Activated naive CD4-positive, alpha-beta T cell treated with anti-CD3 and anti-CD28 coated beads, Interleukin-2, amount 10 ng/mL, durations not matched to agents 7 days and 5 days (primary cell): Measurements from ENCODE around the gene STRADB.
A peak's percentile ranks its signal among the peaks of the same experiment; 100 is the strongest.
"Not testable (repeated sequence)": the region's sequence is repeated elsewhere in the genome, so short reads cannot be mapped to it uniquely, and the experiment has no call there.

Source experiments
- CTCF ChIA-PET: fragments of 350-600 bp; sonication (Branson Sonifier 250); formaldehyde crosslinking; loops from one replicate; lab custom pipeline; 2021; ENCODE audit warnings: antibody characterized with exemption; lab: Charles Lee
- DNase-seq: peaks from one replicate; pipeline ENCODE4 v3.0.0-alpha.2; 2020
- H3K27ac Mint-ChIP-seq: one replicate; pipeline ENCODE4 v1.8.0; 2021; ENCODE audit warnings: mild to moderate bottlenecking, moderate library complexity, mixed read lengths
- H3K27me3 Mint-ChIP-seq: one replicate; pipeline ENCODE4 v1.8.0; 2021; ENCODE audit warnings: mild to moderate bottlenecking, mixed read lengths
- H3K36me3 Mint-ChIP-seq: one replicate; pipeline ENCODE4 v1.8.0; 2021; ENCODE audit warnings: mixed read lengths
- H3K4me1 Mint-ChIP-seq: one replicate; pipeline ENCODE4 v1.8.0; 2021; ENCODE audit warnings: mixed read lengths
- H3K4me3 Mint-ChIP-seq: one replicate; pipeline ENCODE4 v1.8.0; 2021; ENCODE audit warnings: mild to moderate bottlenecking, moderate library complexity, mixed read lengths
- H3K9me3 Mint-ChIP-seq: one replicate; pipeline ENCODE4 v1.8.0; 2021; ENCODE audit warnings: mixed read lengths

The STRADB gene

GRCh38 chr2:201433394-201433995, 18.0 kb upstream of the STRADB start:
- Mint-ChIP-seq H3K27me3 (no peaks in the 10 kb centered on the region), H3K4me1 (peaks cover 54% of the 10 kb centered on the region), H3K36me3 (peaks cover 49% of the 10 kb centered on the region), H3K27ac (peak overlapping the region; percentile 93), H3K4me3 (no peak overlapping the region), H3K9me3 (peaks cover 9% of the 10 kb centered on the region)
- CTCF ChIA-PET, result interaction anchor here (0.8 to 1.6 kb wide), 3 partner anchors 12 to 200 kb away, joined by 3 read pairs; partner anchors contain the start of genes STRADB and TRAK2
- DNase-seq, result no peak

- H3K4me1 Mint-ChIP-seq, result peaks cover 60% of the 10 kb centered on the region
- CTCF ChIA-PET, result interaction anchor here (1.8 kb wide), 1 partner anchor 9 kb away, joined by 3 read pairs; no protein-coding TSS in a partner anchor
- no peaks in the 10 kb centered on the region for H3K27me3 Mint-ChIP-seq
- no peak overlapping the region for H3K27ac Mint-ChIP-seq
- no peak for DNase-seq
- peaks cover 42% of the 10 kb centered on the region for H3K36me3 Mint-ChIP-seq
- no peak overlapping the region for H3K4me3 Mint-ChIP-seq
- no peaks in the 10 kb centered on the region for H3K9me3 Mint-ChIP-seq
Observed at GRCh38 chr2:201436141-201436540, 15.4 kb upstream of the STRADB start.

- DNase-seq, H3K4me3 Mint-ChIP-seq, H3K9me3 Mint-ChIP-seq, CTCF ChIA-PET, H3K27me3 Mint-ChIP-seq, H3K27ac Mint-ChIP-seq: not testable (repeated sequence)
- H3K4me1 Mint-ChIP-seq, result peaks cover 29% of the 10 kb centered on the region
- H3K36me3 Mint-ChIP-seq, result peaks cover 29% of the 10 kb centered on the region
Observed at GRCh38 chr2:201439336-201439922, 12.1 kb upstream of the STRADB start.

- Mint-ChIP-seq H3K4me1 (peaks cover 25% of the 10 kb centered on the region), H3K4me3 (no peak overlapping the region), H3K9me3 (no peaks in the 10 kb centered on the region), H3K36me3 (peaks cover 29% of the 10 kb centered on the region), H3K27ac (no peak overlapping the region), H3K27me3 (no peaks in the 10 kb centered on the region)
- DNase-seq, result no peak
- CTCF ChIA-PET, result interaction anchor here (0.7 kb wide), 1 partner anchor 14 kb away, joined by 3 read pairs; no protein-coding TSS in a partner anchor
Observed at GRCh38 chr2:201440182-201440581, 11.4 kb upstream of the STRADB start.

GRCh38 chr2:201441409-201441808, 10.1 kb upstream of the STRADB start:
- Mint-ChIP-seq H3K36me3 (peaks cover 37% of the 10 kb centered on the region), H3K4me1 (peaks cover 29% of the 10 kb centered on the region), H3K9me3 (no peaks in the 10 kb centered on the region), H3K27ac (no peak overlapping the region), H3K27me3 (no peaks in the 10 kb centered on the region), H3K4me3 (no peak overlapping the region)
- DNase-seq, result no peak
- CTCF ChIA-PET, result no interaction called here

- H3K27me3 Mint-ChIP-seq, result no peaks in the 10 kb centered on the region
- peaks cover 36% of the 10 kb centered on the region for H3K36me3 Mint-ChIP-seq
- H3K27ac Mint-ChIP-seq, result no peak overlapping the region
- no peaks in the 10 kb centered on the region for H3K9me3 Mint-ChIP-seq
- H3K4me1 Mint-ChIP-seq, result peaks cover 50% of the 10 kb centered on the region
- DNase-seq, result no peak
- CTCF ChIA-PET, result interaction anchor here (0.7 to 0.8 kb wide), 3 partner anchors 9 to 82 kb away, joined by 3 read pairs; no protein-coding TSS in a partner anchor
- no peak overlapping the region for H3K4me3 Mint-ChIP-seq
Observed at GRCh38 chr2:201444746-201445465, 6.6 kb upstream of the STRADB start.

GRCh38 chr2:201447086-201447485, 4.5 kb upstream of the STRADB start:
- CTCF ChIA-PET, result interaction anchor here (0.8 to 1.7 kb wide), 5 partner anchors 11 to 214 kb away, joined by 3 to 6 read pairs (median 3); no protein-coding TSS in a partner anchor
- H3K4me3 Mint-ChIP-seq, result peak overlapping the region; percentile 68
- H3K27ac Mint-ChIP-seq, result peak overlapping the region; percentile 70

GRCh38 chr2:201448061-201448460, 3.5 kb upstream of the STRADB start:
- H3K36me3 Mint-ChIP-seq, result peaks cover 35% of the 10 kb centered on the region
- no peak for DNase-seq

More at GRCh38 chr2:201447086-201447485, 4.5 kb upstream of the STRADB start:
- Mint-ChIP-seq H3K36me3 (peaks cover 35% of the 10 kb centered on the region), H3K4me1 (peaks cover 50% of the 10 kb centered on the region), H3K27me3 (no peaks in the 10 kb centered on the region), H3K9me3 (no peaks in the 10 kb centered on the region)
- no peak for DNase-seq

GRCh38 chr2:201448701-201449100, 2.8 kb upstream of the STRADB start:
- H3K27me3 Mint-ChIP-seq, result no peaks in the 10 kb centered on the region
- H3K27ac Mint-ChIP-seq, result peak overlapping the region; percentile 70
- peak overlapping the region; percentile 46 for H3K4me3 Mint-ChIP-seq
- H3K4me1 Mint-ChIP-seq, result peaks cover 65% of the 10 kb centered on the region
- H3K9me3 Mint-ChIP-seq, result no peaks in the 10 kb centered on the region
- CTCF ChIA-PET, result interaction anchor here (0.6 kb wide), 1 partner anchor 48 kb away, joined by 3 read pairs; no protein-coding TSS in a partner anchor
- peaks cover 38% of the 10 kb centered on the region for H3K36me3 Mint-ChIP-seq
- peak; percentile 60 for DNase-seq

More at GRCh38 chr2:201448061-201448460, 3.5 kb upstream of the STRADB start:
- H3K4me3 Mint-ChIP-seq, result peak overlapping the region; percentile 68
- CTCF ChIA-PET, result interaction anchor here (0.6 kb wide), 1 partner anchor 48 kb away, joined by 3 read pairs; no protein-coding TSS in a partner anchor
- no peaks in the 10 kb centered on the region for H3K9me3 Mint-ChIP-seq
- peak overlapping the region; percentile 70 for H3K27ac Mint-ChIP-seq
- H3K4me1 Mint-ChIP-seq, result peaks cover 58% of the 10 kb centered on the region
- H3K27me3 Mint-ChIP-seq, result no peaks in the 10 kb centered on the region

- peaks cover 38% of the 10 kb centered on the region for H3K36me3 Mint-ChIP-seq
Observed at GRCh38 chr2:201450954-201451291, 617 bp upstream of the STRADB start.

GRCh38 chr2:201452058-201452921, 750 bp downstream of the STRADB start:
- Mint-ChIP-seq H3K36me3 (peaks cover 27% of the 10 kb centered on the region), H3K27me3 (no peaks in the 10 kb centered on the region), H3K9me3 (no peaks in the 10 kb centered on the region), H3K4me3 (peak overlapping the region; percentile 89), H3K27ac (peak overlapping the region; percentile 89), H3K4me1 (peaks cover 47% of the 10 kb centered on the region)
- DNase-seq, result no peak
- CTCF ChIA-PET, result interaction anchor here (1.0 to 1.2 kb wide), 2 partner anchors 19 to 38 kb away, joined by 3 read pairs; no protein-coding TSS in a partner anchor

More at GRCh38 chr2:201450954-201451291, 617 bp upstream of the STRADB start:
- Mint-ChIP-seq H3K27me3 (no peaks in the 10 kb centered on the region), H3K4me3 (peak overlapping the region; percentile 94), H3K27ac (peak overlapping the region; percentile 98), H3K9me3 (no peaks in the 10 kb centered on the region), H3K4me1 (peaks cover 61% of the 10 kb centered on the region)
- CTCF ChIA-PET, result interaction anchor here (0.5 to 1.2 kb wide), 2 partner anchors 37 to 196 kb away, joined by 3 read pairs; no protein-coding TSS in a partner anchor
- no peak for DNase-seq

- Mint-ChIP-seq H3K4me3 (peak overlapping the region; percentile 89), H3K9me3 (no peaks in the 10 kb centered on the region), H3K27me3 (no peaks in the 10 kb centered on the region), H3K36me3 (peaks cover 27% of the 10 kb centered on the region), H3K4me1 (peaks cover 39% of the 10 kb centered on the region), H3K27ac (no peak overlapping the region)
- CTCF ChIA-PET, result no interaction called here
- DNase-seq, result no peak
Observed at GRCh38 chr2:201452922-201453643, 1.5 kb downstream of the STRADB start.

GRCh38 chr2:201458381-201458780, 6.8 kb downstream of the STRADB start:
- no peak for DNase-seq
- Mint-ChIP-seq H3K36me3 (peaks cover 49% of the 10 kb centered on the region), H3K27ac (no peak overlapping the region), H3K4me3 (no peak overlapping the region), H3K4me1 (peaks cover 10% of the 10 kb centered on the region), H3K27me3 (no peaks in the 10 kb centered on the region), H3K9me3 (peaks cover 8% of the 10 kb centered on the region)
- CTCF ChIA-PET, result interaction anchor here (0.8 kb wide), 1 partner anchor 12 kb away, joined by 3 read pairs; no protein-coding TSS in a partner anchor
